ENCODE measurements around the gene PTGES3L. TPM values are rescaled to one million over a fixed set of nuclear protein-coding genes. Genes with fewer than 3 reads are reported as not detected.

The PTGES3L gene
- polyA plus RNA-seq, 1 donor (not counting 4 experiments of a cell fraction or from before 2014, with no cell fraction given), result 0.37 TPM

DNA sequence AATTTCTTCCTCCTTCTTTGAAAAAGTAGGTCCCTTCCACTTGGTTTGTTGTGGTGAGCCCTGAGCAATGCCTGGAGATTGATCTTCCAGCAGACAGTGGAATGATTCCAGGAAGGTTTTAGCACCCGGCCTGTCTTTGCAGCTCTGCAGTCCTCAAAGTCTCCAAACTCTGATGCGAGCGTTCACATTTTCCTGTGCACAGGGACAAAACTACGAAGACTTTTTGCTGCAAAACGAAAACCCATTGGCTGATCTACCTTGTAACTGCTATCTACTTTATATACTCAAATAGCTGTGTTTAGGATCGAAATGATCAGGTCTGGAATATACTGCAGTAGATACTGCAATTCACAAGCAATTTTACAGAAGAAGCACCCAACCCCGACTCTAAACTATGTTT, 57.6 kb downstream of the PTGES3L start:
- TF ChIP-seq EZH2 (IDR thresholded peaks at IDR 0.05; ENCODE audit: low read length), result no peak
- no peak for FAIRE-seq

GRCh38 chr17:42920922-42921321, 59.0 kb downstream of the PTGES3L start:
- Histone ChIP-seq H3K36me3 (ENCODE audit: control insufficient read depth in 2 of 2, extremely low read depth in 1 of 2, insufficient read depth in 2 of 2, low read length in 2 of 2) (no peaks in the 10 kb centered on the region), H3K27ac (ENCODE audit: control insufficient read depth, insufficient read depth, low read length) (no peak overlapping the region), H3K27me3 (ENCODE audit: control insufficient read depth, extremely low read depth, insufficient read depth, low read length) (no peaks in the 10 kb centered on the region), H3K9me3 (ENCODE audit: control insufficient read depth, low read depth, low read length) (no peaks in the 10 kb centered on the region), H2AFZ (ENCODE audit: control insufficient read depth, low read length) (no peak overlapping the region), H3K4me1 (ENCODE audit: control insufficient read depth, extremely low read depth, insufficient read depth, low read length) (no peaks in the 10 kb centered on the region), H3K79me2 (ENCODE audit: control insufficient read depth, insufficient read depth, low read length) (no peaks in the 10 kb centered on the region), H3K4me3 (ENCODE audit: control insufficient read depth in 2 of 3, extremely low read depth in 1 of 3, insufficient read depth in 2 of 3, low read depth in 1 of 3, low read length in 3 of 3) (no peak overlapping the region), H3K9me1 (ENCODE audit: control insufficient read depth, extremely low read depth, insufficient read depth, low read length) (no peaks in the 10 kb centered on the region), H3K9ac (ENCODE audit: control insufficient read depth, extremely low read depth, insufficient read depth, low read length) (no peak overlapping the region), H4K20me1 (ENCODE audit: control insufficient read depth, extremely low read depth, insufficient read depth, low read length) (no peaks in the 10 kb centered on the region), H3K4me2 (ENCODE audit: control insufficient read depth, extremely low read depth, insufficient read depth, low read depth, low read length) (no peak overlapping the region)
- TF ChIP-seq CTCF (optimal IDR thresholded peaks at IDR 0.05 in 1 of 3, IDR thresholded peaks at IDR 0.05 in 1 of 3, conservative IDR thresholded peaks at IDR 0.05 in 1 of 3; ENCODE audit: extremely low read depth in 1 of 3, insufficient read depth in 2 of 3, low read length in 3 of 3) (no peak), EZH2 (IDR thresholded peaks at IDR 0.05; ENCODE audit: low read length) (no peak)
- dilution Hi-C loops (cut with MboI; ENCODE audit: extremely low pct_ligation_motif_present, low sequenced_read_pairs), result no loop called here
- FAIRE-seq, result no peak
- no peak for DNase-seq (ENCODE audit: low read depth, low spot score)

More for the DNA sequence above, 57.6 kb downstream of the PTGES3L start:
- H3K27ac ChIP-seq (ENCODE audit: control insufficient read depth, insufficient read depth, low read length), result no peak overlapping the region
- no peaks in the 10 kb centered on the region for H4K20me1 ChIP-seq (ENCODE audit: control insufficient read depth, extremely low read depth, insufficient read depth, low read length)
- no peaks in the 10 kb centered on the region for H3K9me1 ChIP-seq (ENCODE audit: control insufficient read depth, extremely low read depth, insufficient read depth, low read length)
- H3K27me3 ChIP-seq (ENCODE audit: control insufficient read depth, extremely low read depth, insufficient read depth, low read length), result no peaks in the 10 kb centered on the region
- no peak overlapping the region for H3K4me3 ChIP-seq (ENCODE audit: control insufficient read depth in 2 of 3, extremely low read depth in 1 of 3, insufficient read depth in 2 of 3, low read depth in 1 of 3, low read length in 3 of 3)
- H3K36me3 ChIP-seq (ENCODE audit: control insufficient read depth in 2 of 2, extremely low read depth in 1 of 2, insufficient read depth in 2 of 2, low read length in 2 of 2), result no peaks in the 10 kb centered on the region
- H3K79me2 ChIP-seq (ENCODE audit: control insufficient read depth, insufficient read depth, low read length), result no peaks in the 10 kb centered on the region
- H2AFZ ChIP-seq (ENCODE audit: control insufficient read depth, low read length), result no peak overlapping the region
- no peaks in the 10 kb centered on the region for H3K4me1 ChIP-seq (ENCODE audit: control insufficient read depth, extremely low read depth, insufficient read depth, low read length)
- no peaks in the 10 kb centered on the region for H3K9me3 ChIP-seq (ENCODE audit: control insufficient read depth, low read depth, low read length)
- dilution Hi-C loops (cut with MboI; ENCODE audit: extremely low pct_ligation_motif_present, low sequenced_read_pairs), result no loop called here
- H3K9ac ChIP-seq (ENCODE audit: control insufficient read depth, extremely low read depth, insufficient read depth, low read length), result no peak overlapping the region
- DNase-seq (ENCODE audit: low read depth, low spot score), result no peak
- H3K4me2 ChIP-seq (ENCODE audit: control insufficient read depth, extremely low read depth, insufficient read depth, low read depth, low read length), result no peak overlapping the region
